Transverse colon (tissue), 3 donors: ENCODE results near the gene UBE4A.

Experiments used
- CTCF ChIP-seq, 5 experiments: fragments of 200-600 bp in 3 of 5; fragments of 450-650 bp in 2 of 5; sonication (generic) in 3 of 5; IDR thresholded peaks; 1 replicate in 2 of 5; 2 replicates in 3 of 5; pipeline ENCODE4 v1.5.1; 2016 to 2017; ENCODE audit warnings: antibody characterized with exemption in 5 of 5, inconsistent platforms in 3 of 5, mild to moderate bottlenecking in 2 of 5, moderate library complexity in 1 of 5
- POLR2A ChIP-seq: fragments of 450-650 bp; IDR thresholded peaks from one replicate; pipeline ENCODE4 v1.6.1; 2016; ENCODE audit warnings: antibody characterized with exemption, mild to moderate bottlenecking, moderate library complexity

GRCh38 chr11:118334745-118335144 is 24.7 kb upstream of the UBE4A start:
- TF ChIP-seq CTCF (IDR thresholded peaks at IDR 0.05) (no peak), POLR2A (no peak)
